HepG2 (cell line): ENCODE results near the gene GNB3. TPM values are rescaled to one million over a fixed set of nuclear protein-coding genes. Genes with fewer than 3 reads are reported as not detected.

Experiments used
- ATF7 ChIP-seq, 2 experiments: fragments of 450-650 bp in 1 of 2; sonication (generic) in 1 of 2; formaldehyde crosslinking in 1 of 2; IDR thresholded peaks; 2 replicates each; pipeline versions ENCODE4 v1.4.0 to v1.6.1; 2016 to 2020; ENCODE audit warnings: antibody characterized with exemption in 1 of 2, mild to moderate bottlenecking in 1 of 2, missing genetic modification reagents in 1 of 2
- DNMT3B ChIP-seq: conservative IDR thresholded peaks from 2 replicates; pipeline ENCODE4 v1.6.1; 2016; ENCODE audit warnings: missing biosample characterization, control low read depth
- EEA1 ChIP-seq: sonication (generic); formaldehyde crosslinking; IDR thresholded peaks from 2 replicates; pipeline ENCODE4 v1.5.1; 2020; ENCODE audit warnings: mild to moderate bottlenecking, missing genetic modification reagents, borderline replicate concordance
- EP300 ChIP-seq, 3 experiments: sonication (generic) in 1 of 3; formaldehyde crosslinking in 1 of 3; IDR thresholded peaks; 2 replicates each; pipeline versions ENCODE4 v1.5.1 to v1.6.1; 2011 to 2020; ENCODE audit warnings: low read depth in 2 of 3, low read length in 2 of 3, borderline replicate concordance in 1 of 3, improper control_type of control experiment in 1 of 3, mild to moderate bottlenecking in 1 of 3, missing genetic modification reagents in 1 of 3, moderate library complexity in 1 of 3
- GATAD2A ChIP-seq: IDR thresholded peaks from 2 replicates; pipeline ENCODE4 v1.6.1; 2016
- HOXA7 ChIP-seq: sonication (generic); formaldehyde crosslinking; IDR thresholded peaks from 2 replicates; pipeline ENCODE4 v1.8.1; 2022; ENCODE audit warnings: mild to moderate bottlenecking, missing genetic modification reagents, moderate library complexity
- KDM3A ChIP-seq: IDR thresholded peaks from 2 replicates; pipeline ENCODE4 v1.6.1; 2018; ENCODE audit warnings: low read depth, missing compliant biosample characterization
- PTBP1 ChIP-seq: fragments of 200-400 bp; formaldehyde crosslinking; IDR thresholded peaks from 2 replicates; pipeline ENCODE4 v1.6.1; 2018; ENCODE audit warnings: low read length, low read depth; ENCODE audit not compliant: poor library complexity, severe bottlenecking
- ZBTB7A ChIP-seq: sonication (generic); formaldehyde crosslinking; IDR thresholded peaks from 2 replicates; pipeline ENCODE4 v1.8.0; 2022; ENCODE audit warnings: mild to moderate bottlenecking, missing genetic modification reagents
- ZNF180 ChIP-seq: sonication (generic); formaldehyde crosslinking; IDR thresholded peaks from 2 replicates; pipeline ENCODE4 v1.4.0; 2020; ENCODE audit warnings: low read depth, missing genetic modification reagents, borderline replicate concordance
- ZNF30 ChIP-seq: sonication (generic); formaldehyde crosslinking; IDR thresholded peaks from 2 replicates; pipeline ENCODE4 v1.5.0; 2020; ENCODE audit warnings: mild to moderate bottlenecking, missing genetic modification reagents
- ZNF549 ChIP-seq: sonication (generic); formaldehyde crosslinking; IDR thresholded peaks from 2 replicates; pipeline ENCODE4 v1.5.0; 2020; ENCODE audit warnings: missing genetic modification reagents
- ZNF564 ChIP-seq: sonication (generic); formaldehyde crosslinking; IDR thresholded peaks from 2 replicates; pipeline ENCODE4 v1.8.1; 2023; ENCODE audit warnings: mild to moderate bottlenecking, missing genetic modification reagents
- ZSCAN21 ChIP-seq: sonication (generic); formaldehyde crosslinking; IDR thresholded peaks from 2 replicates; pipeline ENCODE4 v1.8.0; 2022; ENCODE audit warnings: mild to moderate bottlenecking, missing genetic modification reagents, moderate library complexity, borderline replicate concordance
- polyA plus RNA-seq, 8 experiments: library from polyadenylated mRNA; depleted of rRNA in 3 of 8; stranded (reverse) in 7 of 8; unstranded in 1 of 8; fragments of >200 nt; fragmentation: Illumina TruSeq in 4 of 8; extraction: Trizol in 4 of 8; gene quantifications; 2 replicates each; pipeline versions ENCODE4 v1.2.1 to v1.2.3, GENCODE V29; 2011 to 2016; ENCODE audit warnings: low read depth in 4 of 8, missing spikeins in 1 of 8, mixed read lengths in 1 of 8; ENCODE audit not compliant: insufficient read depth in 1 of 8
- total RNA-seq, 5 experiments: library from RNA; depleted of rRNA; stranded (reverse); fragments of >200 nt; fragmentation: Illumina TruSeq; extraction: Trizol; gene quantifications; 2 replicates each; pipeline ENCODE4 v1.2.3, GENCODE V29; 2016; ENCODE audit warnings: low read depth in 1 of 5
- TF ChIP-seq, protein P1 (sequence below): sonication (generic); formaldehyde crosslinking; IDR thresholded peaks from 2 replicates; pipeline ENCODE4 v1.9.0; 2022; ENCODE audit warnings: missing genetic modification reagents, mild to moderate bottlenecking, borderline replicate concordance
- TF ChIP-seq, protein P2 (sequence below): sonication (generic); formaldehyde crosslinking; IDR thresholded peaks from 2 replicates; pipeline ENCODE4 v1.8.1; 2022; ENCODE audit warnings: low read depth, mild to moderate bottlenecking, missing genetic modification reagents
- TF ChIP-seq, protein P3 (sequence below): sonication (generic); formaldehyde crosslinking; IDR thresholded peaks from 2 replicates; pipeline ENCODE4 v1.5.0; 2020; ENCODE audit warnings: missing genetic modification reagents, mild to moderate bottlenecking, borderline replicate concordance
- TF ChIP-seq, protein P4 (sequence below): sonication (generic); formaldehyde crosslinking; IDR thresholded peaks from 2 replicates; pipeline ENCODE4 v1.4.0; 2020; ENCODE audit warnings: missing genetic modification reagents

Gene GNB3
- total and polyA plus RNA-seq, 2 of the 13 experiments (the other 11 are each of a cell fraction or from before 2014, with no cell fraction given) = 1.3 to 3.6 TPM

DNA sequence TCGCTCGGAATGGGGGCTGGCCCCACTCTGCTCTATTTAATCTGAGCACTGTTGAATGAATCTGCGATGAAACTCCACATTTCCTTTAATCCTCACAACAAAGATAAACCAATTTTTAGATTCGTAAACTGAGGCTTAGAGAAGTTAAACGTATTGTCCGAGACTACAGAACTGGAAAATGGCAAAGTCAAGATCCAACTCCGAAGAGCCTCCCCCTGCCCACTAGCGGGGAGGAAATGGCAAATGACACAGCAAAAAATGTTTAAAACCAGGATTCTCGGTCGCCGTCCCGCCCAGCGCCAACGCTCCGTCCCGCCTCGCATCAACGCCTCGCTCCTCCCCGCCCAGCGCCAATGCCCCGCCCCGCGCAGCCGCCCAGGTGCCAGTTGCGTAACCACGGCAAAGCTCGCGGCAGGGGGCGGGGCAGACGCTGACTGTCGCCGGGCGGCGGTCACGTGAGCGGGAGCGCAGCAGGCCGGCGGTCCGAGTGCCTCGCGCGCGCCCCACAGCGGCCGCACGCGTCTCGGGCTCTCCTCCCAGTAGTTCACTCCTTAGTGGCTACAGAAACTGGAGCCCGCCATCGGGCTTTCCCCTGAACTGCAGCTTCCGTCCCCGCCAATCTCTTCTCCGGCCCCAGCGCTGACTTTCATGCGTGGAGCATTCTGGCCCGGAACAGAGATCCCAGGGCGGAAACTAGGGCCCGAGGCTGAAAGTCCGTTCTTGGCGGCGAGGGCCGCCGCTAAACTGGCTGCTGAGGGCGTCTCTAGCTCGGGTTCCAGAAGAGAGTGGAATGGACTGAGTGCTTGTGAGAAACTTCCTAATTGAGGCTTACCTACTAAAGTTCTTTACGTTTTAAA lies 50.3 kb downstream of the GNB3 start (continued):
- no peak for TF ChIP-seq HOXA7
- TF ChIP-seq, protein P1, sequence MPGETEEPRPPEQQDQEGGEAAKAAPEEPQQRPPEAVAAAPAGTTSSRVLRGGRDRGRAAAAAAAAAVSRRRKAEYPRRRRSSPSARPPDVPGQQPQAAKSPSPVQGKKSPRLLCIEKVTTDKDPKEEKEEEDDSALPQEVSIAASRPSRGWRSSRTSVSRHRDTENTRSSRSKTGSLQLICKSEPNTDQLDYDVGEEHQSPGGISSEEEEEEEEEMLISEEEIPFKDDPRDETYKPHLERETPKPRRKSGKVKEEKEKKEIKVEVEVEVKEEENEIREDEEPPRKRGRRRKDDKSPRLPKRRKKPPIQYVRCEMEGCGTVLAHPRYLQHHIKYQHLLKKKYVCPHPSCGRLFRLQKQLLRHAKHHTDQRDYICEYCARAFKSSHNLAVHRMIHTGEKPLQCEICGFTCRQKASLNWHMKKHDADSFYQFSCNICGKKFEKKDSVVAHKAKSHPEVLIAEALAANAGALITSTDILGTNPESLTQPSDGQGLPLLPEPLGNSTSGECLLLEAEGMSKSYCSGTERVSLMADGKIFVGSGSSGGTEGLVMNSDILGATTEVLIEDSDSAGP = peak; percentile 96
- no peak for TF ChIP-seq ZNF549 (CRISPR knock-in tag)
- peak in 1 of 2 experiments; percentile 56; a peak in 3 of 4 replicates for TF ChIP-seq EP300 (IDR thresholded peaks at IDR 0.05; ENCODE audit: low read depth in 2 of 2, low read length in 2 of 2)
- TF ChIP-seq EP300 (CRISPR knock-in tag; IDR thresholded peaks at IDR 0.05; ENCODE audit: borderline replicate concordance) = peak; percentile 71
- TF ChIP-seq ZNF180 (CRISPR knock-in tag) = no peak
- TF ChIP-seq, protein P2, sequence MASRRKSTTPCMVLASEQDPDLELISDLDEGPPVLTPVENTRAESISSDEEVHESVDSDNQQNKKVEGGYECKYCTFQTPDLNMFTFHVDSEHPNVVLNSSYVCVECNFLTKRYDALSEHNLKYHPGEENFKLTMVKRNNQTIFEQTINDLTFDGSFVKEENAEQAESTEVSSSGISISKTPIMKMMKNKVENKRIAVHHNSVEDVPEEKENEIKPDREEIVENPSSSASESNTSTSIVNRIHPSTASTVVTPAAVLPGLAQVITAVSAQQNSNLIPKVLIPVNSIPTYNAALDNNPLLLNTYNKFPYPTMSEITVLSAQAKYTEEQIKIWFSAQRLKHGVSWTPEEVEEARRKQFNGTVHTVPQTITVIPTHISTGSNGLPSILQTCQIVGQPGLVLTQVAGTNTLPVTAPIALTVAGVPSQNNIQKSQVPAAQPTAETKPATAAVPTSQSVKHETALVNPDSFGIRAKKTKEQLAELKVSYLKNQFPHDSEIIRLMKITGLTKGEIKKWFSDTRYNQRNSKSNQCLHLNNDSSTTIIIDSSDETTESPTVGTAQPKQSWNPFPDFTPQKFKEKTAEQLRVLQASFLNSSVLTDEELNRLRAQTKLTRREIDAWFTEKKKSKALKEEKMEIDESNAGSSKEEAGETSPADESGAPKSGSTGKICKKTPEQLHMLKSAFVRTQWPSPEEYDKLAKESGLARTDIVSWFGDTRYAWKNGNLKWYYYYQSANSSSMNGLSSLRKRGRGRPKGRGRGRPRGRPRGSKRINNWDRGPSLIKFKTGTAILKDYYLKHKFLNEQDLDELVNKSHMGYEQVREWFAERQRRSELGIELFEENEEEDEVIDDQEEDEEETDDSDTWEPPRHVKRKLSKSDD = peak; percentile 93
- peak; percentile 39; the same call in 1 of the 2 replicates for TF ChIP-seq GATAD2A (CRISPR knock-in tag)
- TF ChIP-seq PTBP1 = peak; percentile 41
- no peak for TF ChIP-seq EEA1 (CRISPR knock-in tag)
- 0 out of 2 replicates have a peak, but pooled peaks have one; percentile 27 for TF ChIP-seq DNMT3B
- TF ChIP-seq, protein P3, sequence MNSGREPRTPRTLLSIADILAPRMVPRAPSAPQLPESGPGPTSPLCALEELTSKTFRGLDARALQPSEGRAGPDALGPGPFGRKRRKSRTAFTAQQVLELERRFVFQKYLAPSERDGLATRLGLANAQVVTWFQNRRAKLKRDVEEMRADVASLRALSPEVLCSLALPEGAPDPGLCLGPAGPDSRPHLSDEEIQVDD (CRISPR knock-in tag) = 0 out of 2 replicates have a peak, but pooled peaks have one; percentile 51
- TF ChIP-seq ZNF30 (CRISPR knock-in tag) = no peak
- peak; percentile 86; the same call in 1 of the 2 replicates for TF ChIP-seq ZSCAN21
- TF ChIP-seq, protein P4, sequence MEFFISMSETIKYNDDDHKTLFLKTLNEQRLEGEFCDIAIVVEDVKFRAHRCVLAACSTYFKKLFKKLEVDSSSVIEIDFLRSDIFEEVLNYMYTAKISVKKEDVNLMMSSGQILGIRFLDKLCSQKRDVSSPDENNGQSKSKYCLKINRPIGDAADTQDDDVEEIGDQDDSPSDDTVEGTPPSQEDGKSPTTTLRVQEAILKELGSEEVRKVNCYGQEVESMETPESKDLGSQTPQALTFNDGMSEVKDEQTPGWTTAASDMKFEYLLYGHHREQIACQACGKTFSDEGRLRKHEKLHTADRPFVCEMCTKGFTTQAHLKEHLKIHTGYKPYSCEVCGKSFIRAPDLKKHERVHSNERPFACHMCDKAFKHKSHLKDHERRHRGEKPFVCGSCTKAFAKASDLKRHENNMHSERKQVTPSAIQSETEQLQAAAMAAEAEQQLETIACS (CRISPR knock-in tag) = 0 out of 2 replicates have a peak, but pooled peaks have one; percentile 34
- no peak for TF ChIP-seq ATF7 (IDR thresholded peaks at IDR 0.05)
- no peak; the same call in 1 of the 2 replicates for TF ChIP-seq ATF7 (CRISPR knock-in tag; IDR thresholded peaks at IDR 0.05)
- peak; percentile 49; the same call in 1 of the 2 replicates for TF ChIP-seq KDM3A (CRISPR knock-in tag)
- TF ChIP-seq ZNF564 (CRISPR knock-in tag) = no peak
- no peak for TF ChIP-seq ZBTB7A (CRISPR knock-in tag)
